ENCODE results near the gene DPM2. TPM values are rescaled to one million over a fixed set of nuclear protein-coding genes. Genes with fewer than 3 reads are reported as not detected.
A peak's percentile ranks its signal among the peaks of the same experiment; 100 is the strongest.

Gene DPM2
- total RNA-seq, 2 donors from 2014 or later: 18.8 to 26.0 TPM

GRCh38 chr9:127940593-127940992 is 2.9 kb upstream of the DPM2 start:
- H3K4me3 ChIP-seq: no peak overlapping the region
- no peak overlapping the region for H3K27ac ChIP-seq
- TF ChIP-seq CTCF (IDR thresholded peaks at IDR 0.05): no peak
- H3K36me3 ChIP-seq: peaks cover 20% of the 10 kb centered on the region
- ATAC-seq (ENCODE audit: insufficient number of reproducible peaks, low FRiP score, low read depth) (no peak), DNase-seq (ENCODE audit: low spot score) (no peak)
- H3K9me3 ChIP-seq: no peaks in the 10 kb centered on the region
- H3K27me3 ChIP-seq (replicated peaks; ENCODE audit: insufficient read depth): no peaks in the 10 kb centered on the region
- peaks cover 12 to 28% of the 10 kb centered on the region in 2 donors for H3K4me1 ChIP-seq (ENCODE audit: control insufficient read depth in 1 of 2, low read depth in 2 of 2)

- no peak for DNase-seq (ENCODE audit: low spot score)
- ATAC-seq (ENCODE audit: insufficient number of reproducible peaks, low FRiP score, low read depth): no peak
- H3K4me1 ChIP-seq (ENCODE audit: control insufficient read depth in 1 of 2, low read depth in 2 of 2): peaks cover 12 to 31% of the 10 kb centered on the region in 2 donors
- no peak overlapping the region for H3K27ac ChIP-seq
- no peaks in the 10 kb centered on the region for H3K9me3 ChIP-seq
- no peaks in the 10 kb centered on the region for H3K27me3 ChIP-seq (replicated peaks; ENCODE audit: insufficient read depth)
- H3K4me3 ChIP-seq: peak overlapping the region; percentile 84
- H3K36me3 ChIP-seq: peaks cover 8% of the 10 kb centered on the region
- no peak for TF ChIP-seq CTCF (IDR thresholded peaks at IDR 0.05)
Measured at GRCh38 chr9:127938298-127938690, 640 bp upstream of the DPM2 start.

DNA sequence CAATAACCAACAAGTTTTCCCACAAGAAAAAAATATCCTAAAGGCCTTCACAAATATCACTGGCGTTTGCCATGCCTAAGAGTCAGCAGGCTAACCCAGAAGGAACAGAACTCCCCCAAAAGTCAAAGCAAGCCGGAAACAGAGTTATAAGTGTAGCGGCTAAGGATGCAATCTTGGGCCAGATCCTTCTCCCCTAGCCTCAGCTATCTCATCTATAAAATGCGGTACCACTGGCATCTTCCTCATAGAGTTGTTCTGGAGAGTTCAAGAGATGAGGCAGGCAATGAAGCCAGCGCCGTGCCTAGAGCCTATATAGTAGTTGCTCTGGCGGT is 632 bp downstream of the DPM2 start:
- no peak for DNase-seq (ENCODE audit: low spot score)
- H3K27me3 ChIP-seq (replicated peaks; ENCODE audit: insufficient read depth): no peaks in the 10 kb centered on the region
- no peak overlapping the region for H3K27ac ChIP-seq
- no peak for TF ChIP-seq CTCF (IDR thresholded peaks at IDR 0.05)
- no peak for ATAC-seq (ENCODE audit: insufficient number of reproducible peaks, low FRiP score, low read depth)
- peaks cover 4% of the 10 kb centered on the region for H3K36me3 ChIP-seq
- peaks cover 12 to 31% of the 10 kb centered on the region in 2 donors for H3K4me1 ChIP-seq (ENCODE audit: control insufficient read depth in 1 of 2, low read depth in 2 of 2)
- peak overlapping the region; percentile 84 for H3K4me3 ChIP-seq
- no peaks in the 10 kb centered on the region for H3K9me3 ChIP-seq

DNA sequence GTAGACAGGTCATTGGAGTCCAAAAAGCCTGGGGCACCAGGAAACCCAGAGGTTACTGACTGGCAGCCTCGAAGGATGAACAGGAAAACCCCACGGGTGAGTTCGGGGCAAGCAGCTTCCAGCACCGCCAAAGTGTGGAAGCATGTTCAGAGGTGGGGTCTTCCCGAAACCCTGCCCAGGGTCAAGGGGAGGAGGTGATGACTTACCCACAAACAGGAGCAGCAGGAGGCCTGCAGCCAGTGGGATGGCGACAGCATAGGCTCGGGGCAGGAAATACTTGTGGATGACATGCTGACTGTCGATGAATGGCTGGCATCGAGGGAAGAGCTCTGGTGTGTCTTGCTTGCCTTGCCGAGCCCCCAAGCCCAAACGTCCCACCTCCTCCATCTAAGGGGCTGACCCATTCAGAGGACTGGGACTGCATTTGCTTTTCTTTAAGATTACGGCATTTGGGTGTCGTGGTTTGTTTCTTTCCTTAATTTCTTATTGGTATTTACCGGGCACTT is 1.3 kb downstream of the DPM2 start:
- Histone ChIP-seq H3K9me3 (no peaks in the 10 kb centered on the region), H3K4me1 (ENCODE audit: control insufficient read depth in 1 of 2, low read depth in 2 of 2) (peaks cover 12 to 34% of the 10 kb centered on the region in 2 donors), H3K4me3 (no peak overlapping the region), H3K36me3 (peaks cover 4% of the 10 kb centered on the region), H3K27me3 (replicated peaks; ENCODE audit: insufficient read depth) (no peaks in the 10 kb centered on the region), H3K27ac (no peak overlapping the region)
- TF ChIP-seq CTCF (IDR thresholded peaks at IDR 0.05): no peak
- DNase-seq (ENCODE audit: low spot score) (no peak), ATAC-seq (ENCODE audit: insufficient number of reproducible peaks, low FRiP score, low read depth) (no peak)

DNA sequence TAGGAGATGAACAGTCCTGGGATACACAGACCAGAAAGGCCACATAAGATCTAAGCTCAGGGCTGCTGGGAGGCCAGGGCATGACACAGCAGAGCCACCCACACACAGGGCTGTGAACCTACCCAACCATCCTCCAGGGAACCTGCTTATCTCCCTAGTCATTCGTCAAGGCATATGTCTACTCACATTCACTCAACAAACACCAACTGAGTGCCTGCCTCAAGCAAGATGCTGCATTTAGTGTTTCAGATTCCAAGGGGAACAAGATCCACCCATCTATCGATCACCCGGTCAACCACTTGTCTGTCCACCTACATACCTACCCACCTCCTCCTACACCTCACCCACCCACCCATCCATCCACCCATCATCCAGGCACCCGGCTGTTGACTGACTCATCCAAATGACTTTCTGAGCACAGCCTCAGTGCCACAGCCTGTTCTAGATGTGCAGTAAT is 1.9 kb downstream of the DPM2 start:
- ATAC-seq (ENCODE audit: insufficient number of reproducible peaks, low FRiP score, low read depth) (no peak), DNase-seq (ENCODE audit: low spot score) (no peak)
- no peaks in the 10 kb centered on the region for H3K9me3 ChIP-seq
- TF ChIP-seq CTCF (IDR thresholded peaks at IDR 0.05): no peak
- peaks cover 15 to 40% of the 10 kb centered on the region in 2 donors for H3K4me1 ChIP-seq (ENCODE audit: control insufficient read depth in 1 of 2, low read depth in 2 of 2)
- H3K27me3 ChIP-seq (replicated peaks; ENCODE audit: insufficient read depth): no peaks in the 10 kb centered on the region
- H3K36me3 ChIP-seq: peaks cover 4% of the 10 kb centered on the region
- H3K27ac ChIP-seq: no peak overlapping the region
- H3K4me3 ChIP-seq: no peak overlapping the region

Data from thoracic aorta (tissue), 2 donors.